GM12873 (cell line): ENCODE data around the gene EDN2.

ENCODE experiments used
- TF ChIP-seq, protein P1 (sequence below): IDR thresholded peaks from 2 replicates; pipeline ENCODE4 v1.5.1; 2012; ENCODE audit warnings: low read depth, mild to moderate bottlenecking, moderate library complexity, low read length, control low read depth; ENCODE audit not compliant: insufficient read depth; ENCODE audit errors: missing control alignments

Gene EDN2

DNA sequence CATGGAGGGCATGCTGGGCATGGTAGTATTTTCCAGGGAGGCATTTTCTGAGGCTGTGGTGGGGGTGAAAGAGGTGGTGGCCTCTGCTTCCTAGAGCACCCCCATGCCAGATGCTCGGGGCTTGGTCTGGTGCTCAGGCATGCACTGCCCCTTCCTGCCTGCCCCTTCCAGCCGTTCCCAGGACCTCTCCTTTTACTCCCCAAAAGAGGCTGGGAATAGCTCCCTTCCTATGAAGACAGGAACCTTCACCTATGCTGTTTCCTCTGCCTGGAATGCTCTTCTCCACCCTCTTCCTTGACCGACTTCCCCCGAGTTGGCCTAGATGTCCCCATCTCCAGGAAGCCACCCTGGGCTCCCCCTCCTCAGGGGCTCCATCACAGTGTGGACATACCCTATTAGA, 9.1 kb downstream of the EDN2 start:
- TF ChIP-seq, protein P1, sequence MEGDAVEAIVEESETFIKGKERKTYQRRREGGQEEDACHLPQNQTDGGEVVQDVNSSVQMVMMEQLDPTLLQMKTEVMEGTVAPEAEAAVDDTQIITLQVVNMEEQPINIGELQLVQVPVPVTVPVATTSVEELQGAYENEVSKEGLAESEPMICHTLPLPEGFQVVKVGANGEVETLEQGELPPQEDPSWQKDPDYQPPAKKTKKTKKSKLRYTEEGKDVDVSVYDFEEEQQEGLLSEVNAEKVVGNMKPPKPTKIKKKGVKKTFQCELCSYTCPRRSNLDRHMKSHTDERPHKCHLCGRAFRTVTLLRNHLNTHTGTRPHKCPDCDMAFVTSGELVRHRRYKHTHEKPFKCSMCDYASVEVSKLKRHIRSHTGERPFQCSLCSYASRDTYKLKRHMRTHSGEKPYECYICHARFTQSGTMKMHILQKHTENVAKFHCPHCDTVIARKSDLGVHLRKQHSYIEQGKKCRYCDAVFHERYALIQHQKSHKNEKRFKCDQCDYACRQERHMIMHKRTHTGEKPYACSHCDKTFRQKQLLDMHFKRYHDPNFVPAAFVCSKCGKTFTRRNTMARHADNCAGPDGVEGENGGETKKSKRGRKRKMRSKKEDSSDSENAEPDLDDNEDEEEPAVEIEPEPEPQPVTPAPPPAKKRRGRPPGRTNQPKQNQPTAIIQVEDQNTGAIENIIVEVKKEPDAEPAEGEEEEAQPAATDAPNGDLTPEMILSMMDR: no peak

DNA sequence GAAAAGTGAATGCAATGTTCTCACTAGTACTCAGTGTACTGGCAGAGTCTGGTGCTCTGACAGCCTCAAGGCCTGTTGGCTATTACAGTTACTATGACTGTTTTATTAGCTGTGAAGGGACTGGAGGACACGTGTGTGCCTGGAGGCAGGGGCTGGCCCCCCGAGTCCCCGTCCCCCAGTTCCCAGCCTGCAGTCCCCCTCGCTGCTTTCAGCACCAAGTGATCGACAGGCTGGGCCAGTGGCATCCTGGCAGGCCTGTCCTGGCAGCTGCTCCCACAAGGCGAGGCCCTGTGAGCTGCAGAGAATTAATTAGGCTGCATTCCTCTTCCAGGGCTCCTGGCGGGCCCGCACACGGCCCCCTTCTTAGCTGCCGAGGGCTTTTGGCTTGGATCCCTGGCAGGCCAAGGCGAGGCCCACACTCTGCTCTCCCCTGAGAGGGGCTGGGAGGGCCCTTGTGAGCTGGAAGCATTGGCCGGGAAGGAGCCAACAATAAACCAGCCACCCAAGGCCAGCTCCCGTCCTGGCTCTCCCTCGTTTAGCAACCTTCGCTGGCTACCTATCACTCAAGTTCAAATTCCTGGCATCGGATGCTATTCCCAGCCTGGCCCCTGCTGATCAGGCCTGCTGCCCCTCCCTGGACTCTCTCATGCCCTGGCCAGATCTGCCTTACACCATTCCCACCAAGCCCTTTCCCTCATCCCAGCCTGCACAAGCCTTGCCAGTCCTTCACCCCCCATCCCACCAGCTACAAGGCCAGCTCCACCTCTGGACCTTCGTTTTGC, 9.8 kb downstream of the EDN2 start:
- TF ChIP-seq, protein P1: no peak

DNA sequence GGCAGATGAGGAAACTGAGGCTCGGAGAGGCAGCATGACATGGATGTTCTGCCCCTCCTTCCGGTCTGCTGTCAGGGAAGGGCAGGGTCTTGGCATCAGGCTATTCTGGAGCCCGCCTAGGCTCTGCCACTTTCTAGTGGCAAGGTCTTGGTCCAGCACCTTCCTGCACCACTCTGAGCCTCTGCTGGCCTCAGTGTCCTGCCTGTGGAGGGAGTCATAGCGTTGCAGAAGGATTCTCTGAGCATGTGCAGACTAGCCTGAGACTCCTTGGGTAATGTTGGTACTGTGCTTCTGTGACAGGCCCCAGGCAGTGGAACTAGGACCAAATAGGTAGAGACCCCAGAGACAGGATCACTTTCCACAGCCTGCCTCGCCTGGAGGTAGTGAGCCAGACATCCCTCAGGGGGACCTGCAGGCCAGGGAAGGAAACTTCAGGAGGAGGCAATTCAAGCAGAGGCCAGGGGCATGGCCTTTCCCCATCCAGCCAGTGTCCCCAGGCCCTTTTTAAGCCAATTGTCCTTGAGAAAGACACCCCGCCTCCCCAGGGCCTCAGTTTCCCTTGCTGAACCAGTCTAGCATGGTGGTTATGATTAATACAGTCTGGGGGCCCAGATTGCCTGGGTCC, 10.6 kb downstream of the EDN2 start:
- TF ChIP-seq, protein P1: no peak

DNA sequence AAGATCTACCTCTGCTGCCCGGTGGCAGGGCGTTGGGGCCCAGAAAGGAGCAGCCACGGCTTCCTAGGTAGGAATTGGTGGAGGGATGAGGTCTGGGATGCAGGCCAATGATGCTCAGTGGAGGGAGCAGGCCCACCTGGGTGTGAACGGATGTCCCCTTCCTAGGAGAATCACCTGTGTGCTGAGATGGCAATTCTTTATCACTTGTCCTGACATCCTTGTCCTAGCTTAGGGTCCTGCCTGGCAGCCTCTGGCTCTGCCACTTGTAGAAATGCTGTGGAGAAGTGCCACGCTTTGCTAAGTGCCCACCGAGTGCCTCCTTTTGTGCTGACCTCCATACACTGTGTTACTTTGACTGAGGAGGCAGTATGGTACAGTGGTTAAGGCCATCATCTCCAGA, 12.8 kb downstream of the EDN2 start:
- TF ChIP-seq, protein P1: no peak

DNA sequence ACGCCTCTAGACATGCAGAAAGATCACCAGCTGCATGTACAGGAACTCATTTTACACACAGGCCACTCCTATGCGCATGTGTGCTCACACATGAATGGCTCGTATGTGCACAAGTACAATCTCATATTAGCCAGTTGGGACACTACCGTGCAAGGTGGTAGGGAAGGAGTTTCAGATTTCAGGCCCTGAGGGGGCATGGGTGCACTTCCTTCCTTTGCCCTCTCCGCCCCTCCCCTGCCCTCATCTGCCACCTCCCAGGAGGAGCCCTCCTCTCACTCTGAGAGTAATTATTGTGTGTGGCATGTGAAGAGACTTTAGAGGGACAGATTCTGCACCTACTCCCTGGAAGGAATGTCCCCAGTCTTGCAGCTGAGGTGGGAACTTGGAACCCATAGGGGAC, 14.8 kb downstream of the EDN2 start:
- TF ChIP-seq, protein P1: no peak

DNA sequence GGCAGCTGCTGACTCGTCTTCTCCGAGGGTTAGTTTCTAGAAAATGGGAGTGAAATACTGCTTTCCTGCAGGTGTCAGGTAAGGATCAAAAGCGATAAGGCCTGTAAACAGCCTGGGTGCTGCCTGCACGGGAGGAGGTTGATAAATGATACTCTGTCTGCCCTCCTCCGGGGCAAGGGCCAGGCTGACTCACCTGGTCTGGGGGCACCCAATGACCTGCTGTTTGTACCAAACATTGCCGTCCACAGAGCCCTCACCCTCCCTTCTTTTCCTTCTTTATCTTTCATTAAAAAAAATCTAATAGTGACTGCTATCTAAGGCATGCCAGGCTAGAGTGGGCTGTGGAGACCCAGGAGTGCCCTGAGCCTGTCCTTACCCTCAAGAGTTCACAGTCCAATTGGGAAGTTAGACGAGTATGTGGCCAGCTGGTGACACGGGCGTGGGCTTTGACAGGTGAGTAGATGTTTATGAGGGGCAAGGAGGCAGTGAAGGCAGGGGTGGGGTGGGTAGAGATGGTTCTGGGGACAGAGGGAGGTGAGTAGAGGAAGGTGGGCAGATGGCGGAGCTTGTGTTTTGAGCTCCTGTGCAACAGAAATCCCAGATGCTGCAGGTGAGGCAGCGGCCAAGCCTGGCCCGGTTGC, 16.2 kb downstream of the EDN2 start:
- TF ChIP-seq, protein P1: no peak

GRCh38 chr1:41467673-41468072, 16.8 kb downstream of the EDN2 start:
- TF ChIP-seq, protein P1: no peak
